ENCODE results near the gene MCM3. TPM values are rescaled to one million over a fixed set of nuclear protein-coding genes. Genes with fewer than 3 reads are reported as not detected.

MCM3 gene
- total and polyA plus RNA-seq, 4 donors = 7.4 to 60.8 (median 12.3) TPM

GRCh38 chr6:52293067-52293466 lies 8.5 kb upstream of the MCM3 start:
- H3K36me3 ChIP-seq (ENCODE audit: control insufficient read depth in 4 of 4, insufficient read depth in 3 of 4, low read depth in 1 of 4, low read length in 3 of 4) = no peaks in the 10 kb centered on the region
- DNase-seq (ENCODE audit: low spot score) = no peak
- H3K27ac ChIP-seq (ENCODE audit: low read depth in 1 of 2, low read length in 2 of 2) = no peak overlapping the region
- no peak overlapping the region for H3K4me3 ChIP-seq (ENCODE audit: low read depth in 1 of 3, low read length in 3 of 3)
- H3K4me1 ChIP-seq (ENCODE audit: control insufficient read depth in 4 of 4, insufficient read depth in 4 of 4, low read length in 3 of 4) = no peaks in the 10 kb centered on the region
- H3K9ac ChIP-seq (ENCODE audit: low read depth in 1 of 2, low read length in 2 of 2) = no peak overlapping the region
- TF ChIP-seq REST (IDR thresholded peaks at IDR 0.05) (no peak), NR2F2 (IDR thresholded peaks at IDR 0.05) (no peak), RAD21 (IDR thresholded peaks at IDR 0.05) (no peak), FOXA1 (IDR thresholded peaks at IDR 0.05) (no peak), MAX (IDR thresholded peaks at IDR 0.05) (no peak), HNF4A (conservative IDR thresholded peaks at IDR 0.05) (no peak), EGR1 (IDR thresholded peaks at IDR 0.05; ENCODE audit: low read depth in 2 of 2) (no peak), FOXA2 (IDR thresholded peaks at IDR 0.05) (no peak), JUND (IDR thresholded peaks at IDR 0.05) (no peak), TAF1 (conservative IDR thresholded peaks at IDR 0.05) (no peak), SP1 (IDR thresholded peaks at IDR 0.05) (no peak), ZBTB33 (IDR thresholded peaks at IDR 0.05) (no peak), GABPA (IDR thresholded peaks at IDR 0.05 in 1 of 2, conservative IDR thresholded peaks at IDR 0.05 in 1 of 2) (no peak), ATF3 (IDR thresholded peaks at IDR 0.05) (no peak), HNF4G (IDR thresholded peaks at IDR 0.05) (no peak), CTCF (IDR thresholded peaks at IDR 0.05; ENCODE audit: low read depth, low read length, missing input control) (no peak), RXRA (IDR thresholded peaks at IDR 0.05) (no peak), YY1 (IDR thresholded peaks at IDR 0.05) (no peak)
- no peaks in the 10 kb centered on the region for H3K9me3 ChIP-seq (ENCODE audit: control insufficient read depth in 4 of 4, low read length in 3 of 4)
- H3K27me3 ChIP-seq (ENCODE audit: control insufficient read depth in 4 of 4, insufficient read depth in 4 of 4, low read length in 3 of 4) = no peaks in the 10 kb centered on the region

Measured in liver (tissue), 9 donors.